Activated T-cell treated with anti-CD3 and anti-CD28 coated beads, Interleukin-2, amount 50 U/mL, for 48 hours (primary cell): ENCODE data around the gene B2M.
A peak's percentile ranks its signal among the peaks of the same experiment; 100 is the strongest.
"Not testable (repeated sequence)": the region's sequence is repeated elsewhere in the genome, so short reads cannot be mapped to it uniquely, and the experiment has no call there.

ENCODE experiments used
- DNase-seq, 2 experiments: peaks; one replicate each; pipeline ENCODE4 v3.0.0-alpha.2; 2020

B2M gene

DNA sequence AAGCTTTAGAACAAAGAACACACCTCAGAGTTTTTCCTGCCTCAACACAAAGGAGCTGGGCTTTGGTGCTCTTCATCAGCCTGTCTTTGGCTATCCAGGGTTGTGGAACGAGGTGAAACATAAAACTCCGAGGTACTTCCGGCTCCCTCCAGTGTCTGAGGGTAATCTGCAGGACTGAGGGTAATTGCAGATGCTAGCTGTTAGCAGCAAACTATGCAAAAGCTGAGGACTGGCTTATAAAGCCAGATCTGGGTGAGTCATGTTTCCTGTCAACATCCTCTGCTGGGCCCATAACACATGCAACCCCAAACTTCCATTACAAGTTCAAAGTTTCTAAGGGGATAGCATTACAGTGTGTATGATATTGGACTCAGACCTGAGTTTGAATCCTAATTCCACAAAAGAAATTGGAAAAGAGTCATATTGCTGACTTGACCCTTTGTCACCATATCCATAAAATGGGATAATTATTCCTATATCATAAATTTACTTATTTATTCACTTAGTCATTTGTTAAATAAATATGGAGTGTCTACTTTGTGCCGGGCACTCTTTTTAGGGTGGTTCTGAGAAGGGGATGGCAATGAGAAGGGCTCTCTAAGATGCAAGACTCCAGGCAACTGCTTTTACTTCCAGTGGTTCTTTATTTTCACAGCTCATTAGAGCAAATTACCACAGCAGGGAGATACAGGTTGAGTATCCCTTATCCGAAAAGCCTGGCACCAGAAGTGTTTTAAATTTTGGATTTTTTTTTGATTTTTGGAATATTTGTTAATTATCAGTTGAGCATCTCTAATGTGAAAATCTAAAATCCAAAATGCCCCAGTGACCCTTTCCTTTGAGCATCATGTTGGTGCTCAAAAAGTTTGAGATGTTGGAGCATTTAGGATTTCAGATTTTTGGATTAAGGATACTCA is 15.5 kb downstream of the B2M start:
- peak; percentile 68 to 76 for DNase-seq

DNA sequence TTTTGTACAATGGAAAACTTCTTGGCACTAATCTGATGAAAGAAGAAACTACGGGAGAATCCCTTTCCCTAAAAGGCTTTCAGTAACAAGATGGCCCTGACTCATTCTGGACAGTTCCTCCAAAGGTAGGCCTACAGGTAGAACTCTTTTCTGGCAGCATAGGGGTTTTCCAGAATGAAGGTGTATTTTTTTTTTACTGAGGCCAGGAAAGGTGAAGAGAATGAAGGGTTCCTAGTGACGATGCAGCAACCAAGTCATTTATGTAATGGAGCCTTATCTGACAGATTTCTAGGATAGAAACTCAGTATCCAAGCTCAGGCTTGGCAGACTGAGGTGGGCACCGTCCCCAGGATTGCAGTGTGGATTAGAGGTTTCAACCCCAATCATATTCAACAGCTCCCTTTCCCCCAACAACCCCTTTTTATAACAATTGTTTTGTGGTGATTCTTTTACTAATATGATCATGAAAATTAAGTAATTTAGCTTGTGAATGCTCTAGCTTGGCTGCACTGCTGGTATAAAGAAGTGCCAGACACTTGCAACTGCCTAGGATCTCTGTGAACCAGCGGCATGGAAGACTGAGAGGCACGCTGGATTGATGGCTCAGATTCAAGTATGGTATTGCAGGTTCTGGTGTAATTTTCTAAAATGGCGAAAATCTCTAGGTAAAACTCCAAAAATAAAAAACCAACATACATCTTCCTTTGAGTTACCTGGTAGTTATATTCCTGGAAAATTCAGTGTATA is 16.3 kb downstream of the B2M start:
- DNase-seq = peak in 1 of 2 experiments; percentile 48

DNA sequence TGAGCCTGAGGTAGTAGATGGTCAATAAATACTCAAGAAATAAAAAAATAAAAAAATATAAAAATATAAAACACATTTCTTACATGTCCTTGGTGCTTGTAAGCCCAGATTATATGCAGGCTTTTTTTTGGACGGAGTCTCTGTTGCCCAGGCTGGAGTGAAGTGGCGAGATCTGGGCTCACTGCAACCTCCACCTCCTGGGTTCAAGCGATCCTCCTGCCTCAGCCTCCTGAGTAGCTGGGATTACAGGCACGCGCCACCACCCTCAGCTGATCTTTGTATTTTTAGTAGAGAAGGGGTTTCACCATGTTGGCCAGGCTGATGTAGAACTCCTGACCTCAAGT is 16.9 kb downstream of the B2M start:
- DNase-seq = not testable (repeated sequence)

DNA sequence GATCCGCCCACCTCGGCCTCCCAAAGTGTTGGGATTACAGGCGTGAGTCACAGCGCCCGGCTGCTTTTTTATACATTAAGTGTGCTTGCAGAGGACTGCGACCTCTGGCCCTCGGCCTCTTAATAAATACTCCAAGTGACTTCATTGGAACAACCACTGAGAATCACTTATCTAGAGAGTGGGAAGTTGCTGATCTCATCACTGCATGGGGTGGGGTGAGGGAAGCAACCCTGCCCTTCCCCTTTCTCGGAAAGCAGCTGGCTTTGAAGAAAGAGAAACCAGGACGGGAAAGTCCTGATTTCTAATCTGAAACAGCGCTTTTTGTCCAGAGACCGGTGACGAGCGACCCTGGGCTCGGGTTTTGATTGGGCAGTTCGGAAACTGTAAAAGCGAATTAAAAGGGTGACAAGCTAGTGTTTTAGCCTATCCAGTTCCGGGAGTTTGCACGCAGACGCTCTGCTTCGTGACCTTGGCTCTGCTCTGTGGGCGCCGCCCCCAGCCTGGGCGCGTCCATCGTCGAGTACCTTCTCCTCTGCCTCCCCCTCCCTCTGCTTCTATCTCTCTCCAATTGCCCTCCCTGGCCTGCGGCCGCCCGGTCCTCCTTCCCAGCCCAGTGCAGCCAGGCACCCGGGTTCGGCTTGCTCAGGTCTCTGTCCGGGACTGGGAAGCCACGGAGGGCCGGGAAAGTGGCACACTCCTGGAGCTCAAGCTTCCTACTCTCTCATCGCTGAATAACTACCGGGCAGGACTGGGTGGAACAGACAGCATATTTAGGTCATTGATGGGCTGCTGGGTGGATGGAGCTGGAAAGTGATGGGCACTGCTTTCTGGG is 17.5 kb downstream of the B2M start:
- DNase-seq = peak; percentile 97 to 98

DNA sequence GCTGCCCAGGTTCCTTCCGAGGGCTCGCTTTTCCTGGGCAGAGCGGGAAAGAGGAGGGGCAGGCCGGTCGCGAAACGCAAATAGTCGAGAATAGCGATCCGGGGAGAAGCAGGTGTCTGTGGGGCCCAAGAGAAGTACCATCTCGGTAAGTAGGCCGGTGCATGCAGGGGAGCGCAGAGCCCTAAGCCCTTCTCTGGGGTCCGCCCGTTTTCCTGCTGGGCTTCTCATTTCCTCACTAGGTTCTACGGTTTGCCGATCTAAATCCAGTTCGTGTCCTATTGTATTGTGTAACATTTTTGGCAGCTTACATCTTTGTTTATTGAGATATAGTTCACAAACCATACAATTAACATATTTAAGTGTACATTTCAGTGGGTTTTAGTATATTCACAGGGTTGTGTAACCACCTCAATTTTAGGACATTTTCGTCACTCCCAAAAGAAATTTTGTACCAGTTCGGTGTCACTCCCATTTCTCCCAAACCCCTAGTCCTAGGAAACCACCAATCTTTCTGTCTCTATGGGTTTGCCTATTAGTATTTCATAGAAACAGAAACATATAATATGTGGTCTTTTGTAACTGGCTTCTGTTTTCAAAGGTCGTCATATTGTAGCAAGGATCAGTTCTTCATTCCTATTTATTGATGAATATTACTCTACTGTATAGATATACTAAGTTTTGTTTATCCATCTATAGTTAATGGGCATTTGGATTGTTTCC is 18.3 kb downstream of the B2M start:
- no peak for DNase-seq

DNA sequence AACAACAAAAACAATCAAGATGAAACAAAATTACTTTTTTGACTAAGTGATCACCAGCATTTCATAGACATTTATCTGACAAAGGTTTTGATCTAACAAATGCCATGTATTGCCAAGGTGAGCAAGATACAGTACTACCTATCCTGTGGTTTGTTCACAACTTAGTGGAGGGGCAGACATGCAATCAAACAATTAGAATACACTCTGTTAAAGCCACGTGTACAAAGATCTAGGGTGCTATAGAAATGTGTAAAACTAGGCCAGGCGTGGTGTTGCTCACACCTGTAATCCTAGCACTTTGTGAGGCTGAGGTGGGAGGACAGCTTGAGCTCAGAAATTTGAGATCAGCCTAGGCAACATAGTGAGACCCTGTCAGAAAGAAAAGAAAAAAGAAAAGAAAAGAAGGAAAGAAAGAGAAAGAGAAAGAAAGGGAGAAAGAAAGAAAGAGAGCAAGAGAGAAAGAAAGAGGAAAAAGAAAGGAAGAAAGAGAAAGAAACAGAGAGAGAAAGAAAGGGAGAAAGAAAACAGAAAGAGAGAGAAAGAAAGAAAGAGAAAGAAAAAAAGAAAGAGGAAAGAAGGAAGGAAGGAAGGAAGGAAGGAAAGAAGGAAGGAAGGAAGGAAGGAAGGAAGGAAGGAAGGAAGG is 23.6 kb downstream of the B2M start:
- no peak for DNase-seq

DNA sequence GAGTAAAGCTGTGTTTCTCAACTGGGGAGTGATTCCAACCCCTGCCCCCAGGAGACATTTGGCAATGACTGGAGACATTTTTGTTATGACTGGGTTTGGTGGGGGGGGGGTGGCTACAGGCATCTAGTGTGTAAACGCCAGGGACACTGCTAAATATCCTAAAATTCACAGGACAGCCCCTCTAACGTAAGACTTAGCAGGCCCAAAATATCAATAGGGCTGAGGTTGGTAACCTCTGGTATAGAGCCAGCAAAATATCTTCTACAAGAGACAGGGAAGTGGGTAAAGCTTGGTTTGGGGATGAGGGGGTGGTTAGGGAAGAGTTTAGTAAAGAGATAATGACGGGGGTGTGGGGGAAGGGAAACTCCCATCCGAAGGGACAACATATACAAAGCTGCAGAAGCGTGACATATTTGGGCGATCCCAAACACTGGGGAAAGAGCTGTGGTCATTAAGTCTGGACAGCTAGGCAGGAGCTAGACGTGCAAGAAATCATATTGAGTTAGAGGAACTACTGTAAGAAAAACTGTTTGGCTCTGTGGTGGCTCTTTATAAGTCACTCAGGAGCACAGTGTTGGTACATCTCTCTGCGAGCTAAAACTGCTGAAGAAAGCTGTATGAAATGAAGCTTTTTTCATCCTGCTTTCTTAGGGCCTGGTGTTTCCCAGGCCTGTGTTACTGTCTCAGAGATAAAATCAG is 24.3 kb downstream of the B2M start:
- DNase-seq = peak; percentile 68 to 71

DNA sequence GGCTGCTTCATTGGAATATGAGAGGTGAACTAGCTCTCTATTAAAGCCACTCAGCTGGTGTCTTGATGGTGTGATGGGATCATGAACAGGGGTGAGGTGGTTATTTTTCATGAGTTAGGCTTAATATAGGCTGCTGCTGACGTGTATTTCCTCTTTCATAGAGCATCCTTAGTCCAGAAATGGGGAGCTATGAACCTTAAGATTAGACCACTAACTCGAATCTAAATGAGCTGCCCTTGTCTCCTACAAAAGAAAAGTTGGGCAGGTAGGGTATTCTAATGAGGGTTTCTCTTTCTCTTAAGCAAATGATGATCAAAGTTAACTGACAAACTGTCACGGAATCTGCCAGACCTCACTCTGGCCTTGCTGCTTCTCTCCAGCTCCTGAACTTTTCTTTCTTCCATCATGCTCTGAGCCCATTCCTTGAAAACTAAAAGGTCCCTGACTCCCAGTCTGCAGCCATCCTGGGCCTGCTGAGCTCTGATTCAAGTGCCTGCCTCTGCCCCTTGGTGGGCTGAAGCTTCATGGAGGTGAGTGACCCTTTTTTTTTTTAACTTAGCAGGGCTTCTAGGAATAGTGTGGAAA is 25.0 kb downstream of the B2M start, which contains the start of gene TRIM69:
Gene TRIM69 (plus strand): TSS at position 348 of the 585 bp plus-strand sequence. CDS start 177 bp downstream, at position 525.
- DNase-seq = no peak

DNA sequence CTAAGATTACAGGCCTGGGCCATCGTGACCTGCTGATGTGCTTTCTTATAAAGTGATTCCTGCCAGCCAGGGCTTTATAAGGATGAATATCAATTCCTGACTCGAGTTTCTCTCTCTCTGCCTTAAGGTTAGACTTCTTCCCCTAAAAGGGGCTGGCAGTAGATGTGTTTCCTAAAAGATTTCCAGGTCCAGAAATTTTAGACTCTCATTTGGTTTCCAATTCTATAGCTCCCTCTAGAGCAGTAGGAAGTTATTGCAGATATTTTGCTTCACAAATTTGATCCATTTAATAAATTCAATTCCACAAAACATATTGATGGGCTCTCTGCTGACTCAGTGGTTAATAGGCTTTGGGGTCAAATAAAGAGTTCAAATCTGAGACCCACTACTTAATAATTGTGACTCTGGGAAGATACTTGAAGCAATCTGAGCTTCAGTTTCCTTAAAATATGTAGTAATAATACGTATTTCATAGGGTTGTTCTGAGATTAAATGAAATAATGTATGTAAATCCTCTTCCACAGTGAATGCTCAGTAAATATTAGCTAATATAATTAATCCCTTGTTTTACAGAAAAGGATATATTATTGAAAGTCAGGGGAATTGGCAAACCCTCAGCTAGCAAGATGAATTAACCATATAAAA is 27.1 kb downstream of the B2M start:
- no peak for DNase-seq

DNA sequence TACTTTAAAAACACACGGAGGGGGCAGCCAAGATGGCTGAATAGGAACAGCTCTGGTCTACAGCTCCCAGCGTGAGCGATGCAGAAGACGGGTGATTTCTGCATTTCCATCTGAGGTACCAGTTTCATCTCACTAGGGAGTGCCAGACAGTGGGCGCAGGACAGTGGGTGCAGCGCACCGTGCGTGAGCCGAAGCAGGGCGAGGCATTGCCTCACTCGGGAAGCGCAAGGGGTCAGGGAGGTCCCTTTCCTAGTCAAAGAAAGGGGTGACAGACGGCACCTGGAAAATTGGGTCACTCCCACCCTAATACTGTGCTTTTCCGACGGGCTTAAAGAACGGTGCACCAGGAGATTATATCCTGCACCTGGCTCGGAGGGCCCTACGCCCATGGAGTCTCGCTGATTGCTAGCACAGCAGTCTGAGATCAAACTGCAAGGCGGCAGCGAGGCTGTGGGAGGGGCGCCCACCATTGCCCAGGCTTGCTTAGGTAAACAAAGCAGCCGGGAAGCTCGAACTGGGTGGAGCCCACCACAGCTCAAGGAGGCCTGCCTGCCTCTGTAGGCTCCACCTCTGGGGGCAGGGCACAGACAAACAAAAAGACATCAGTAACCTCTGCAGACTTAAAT is 28.0 kb downstream of the B2M start:
- not testable (repeated sequence) for DNase-seq

DNA sequence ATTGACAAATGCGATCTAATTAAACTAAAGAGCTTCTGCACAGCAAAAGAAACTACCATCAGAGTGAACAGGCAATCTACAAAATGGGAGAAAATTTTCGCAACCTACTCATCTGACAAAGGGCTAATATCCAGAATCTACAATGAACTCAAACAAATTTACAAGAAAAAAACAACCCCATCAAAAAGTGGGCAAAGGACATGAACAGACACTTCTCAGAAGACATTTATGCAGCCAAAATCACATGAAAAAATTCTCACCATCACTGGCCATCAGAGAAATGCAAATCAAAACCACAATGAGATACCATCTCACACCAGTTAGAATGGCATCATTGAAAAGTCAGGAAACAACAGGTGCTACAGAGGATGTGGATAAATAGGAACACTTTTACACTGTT is 32.1 kb downstream of the B2M start:
- not testable (repeated sequence) for DNase-seq

DNA sequence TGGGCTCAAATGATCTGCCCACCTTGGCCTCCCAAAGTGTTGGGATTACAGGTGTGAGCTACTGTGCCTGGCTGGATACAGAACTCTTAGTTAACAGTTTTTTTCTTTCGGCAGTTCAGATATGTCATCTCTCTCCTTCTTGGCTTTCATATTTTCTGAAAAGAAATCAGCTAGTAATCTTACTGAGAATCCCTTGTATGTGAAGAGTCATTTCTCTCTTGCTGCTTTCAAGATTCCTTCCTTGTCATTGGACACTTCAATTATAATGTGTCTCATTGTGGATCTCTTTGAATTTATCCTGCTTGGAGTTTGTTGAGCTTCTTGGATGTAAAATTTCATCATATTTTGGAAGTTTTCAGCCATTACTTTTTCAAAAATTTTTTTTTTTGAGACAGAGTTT is 42.0 kb downstream of the B2M start:
- DNase-seq = no peak

DNA sequence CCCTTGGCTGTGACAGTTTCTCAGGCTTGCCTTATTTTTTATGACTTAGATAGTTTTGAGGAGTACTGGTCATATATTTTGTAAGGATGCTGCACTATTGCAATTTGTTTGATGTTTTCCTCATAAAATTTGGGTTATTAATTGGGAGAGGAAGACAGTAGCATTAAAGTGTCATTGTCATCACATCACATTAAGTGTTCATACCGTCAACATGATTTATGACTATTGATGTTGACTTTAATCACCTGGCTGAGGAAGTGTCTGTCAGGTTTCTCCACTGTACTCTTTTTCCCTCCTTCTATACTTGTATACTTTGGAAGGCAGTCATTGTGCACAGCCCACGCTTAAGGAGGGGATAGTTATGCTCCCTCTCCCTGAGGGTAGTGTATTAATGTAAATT is 51.9 kb downstream of the B2M start:
- no peak for DNase-seq

DNA sequence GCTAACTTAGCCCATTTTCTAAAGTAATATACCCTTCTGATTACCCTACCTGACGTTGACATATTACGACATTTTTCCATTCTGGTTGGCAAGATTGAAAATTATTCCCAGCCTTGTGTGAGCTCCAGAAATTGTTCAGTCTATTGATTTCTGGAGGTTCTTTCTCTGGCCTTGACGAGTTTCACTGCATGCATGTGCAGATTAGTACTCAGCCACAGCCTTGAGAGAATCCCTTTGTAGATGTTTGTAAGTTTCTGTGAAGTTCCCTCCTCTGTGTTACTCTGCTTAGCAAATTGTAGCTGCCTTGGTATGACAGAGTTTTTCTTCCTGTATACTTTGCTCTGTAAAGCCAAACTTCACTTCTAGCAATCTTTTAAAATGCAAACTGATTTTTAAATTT is 52.5 kb downstream of the B2M start:
- DNase-seq = no peak

DNA sequence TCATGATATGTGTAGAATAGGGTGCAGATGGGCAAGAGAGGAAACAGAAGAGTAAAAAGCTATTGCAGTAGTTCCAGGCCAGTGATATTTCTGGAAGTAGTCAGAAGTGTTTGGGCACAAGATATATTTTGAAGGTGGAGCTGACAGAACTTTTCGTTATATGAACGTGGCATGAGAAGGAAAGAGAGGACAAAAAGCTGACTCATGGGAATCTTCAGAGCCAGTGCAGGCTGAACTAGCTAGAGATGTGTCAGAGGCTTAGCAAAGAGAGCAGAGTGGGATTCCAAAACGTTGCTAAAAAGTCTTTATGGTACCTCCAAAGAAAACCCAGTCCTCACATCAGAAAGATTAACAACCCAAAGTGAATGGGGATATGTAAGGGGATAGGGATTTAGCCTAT is 53.7 kb downstream of the B2M start:
- no peak for DNase-seq
